ENCODE data around the gene SPO11. TPM values are rescaled to one million over a fixed set of nuclear protein-coding genes. Genes with fewer than 3 reads are reported as not detected.

The SPO11 gene
- total RNA-seq, 1 donor from 2014 or later = not detected

GRCh38 chr20:57352305-57352704 is 22.7 kb downstream of the SPO11 start:
- peak overlapping the region; percentile 96 for H3K4me3 ChIP-seq
- ATAC-seq (no peak), DNase-seq (no peak)
- no peaks in the 10 kb centered on the region for H3K36me3 ChIP-seq
- intact Hi-C loops (cut with DNase I) = no loop called here
- no peak overlapping the region for H3K27ac ChIP-seq
- no peaks in the 10 kb centered on the region for H3K9me3 ChIP-seq
- TF ChIP-seq CTCF (IDR thresholded peaks at IDR 0.05) = no peak
- peaks cover 9% of the 10 kb centered on the region for H3K4me1 ChIP-seq
- no peaks in the 10 kb centered on the region for H3K27me3 ChIP-seq

GRCh38 chr20:57353351-57353750 is 23.7 kb downstream of the SPO11 start:
- DNase-seq = no peak
- ATAC-seq = no peak
- H3K4me1 ChIP-seq = peaks cover 9% of the 10 kb centered on the region
- no peaks in the 10 kb centered on the region for H3K27me3 ChIP-seq
- no peaks in the 10 kb centered on the region for H3K9me3 ChIP-seq
- no peak overlapping the region for H3K27ac ChIP-seq
- intact Hi-C loops (cut with DNase I) = no loop called here
- H3K36me3 ChIP-seq = no peaks in the 10 kb centered on the region
- TF ChIP-seq CTCF (IDR thresholded peaks at IDR 0.05) = no peak
- no peak overlapping the region for H3K4me3 ChIP-seq

- DNase-seq (no peak), ATAC-seq (no peak)
- no peaks in the 10 kb centered on the region for H3K27me3 ChIP-seq
- intact Hi-C loops (cut with DNase I) = no loop called here
- TF ChIP-seq CTCF (IDR thresholded peaks at IDR 0.05) = no peak
- no peaks in the 10 kb centered on the region for H3K9me3 ChIP-seq
- H3K4me3 ChIP-seq = no peak overlapping the region
- no peaks in the 10 kb centered on the region for H3K4me1 ChIP-seq
- H3K36me3 ChIP-seq = peaks cover 46% of the 10 kb centered on the region
- no peak overlapping the region for H3K27ac ChIP-seq
These were observed 31.9 kb downstream of the SPO11 start for GRCh38 chr20:57361517-57361916.

GRCh38 chr20:57364451-57364850 is 34.8 kb downstream of the SPO11 start:
- DNase-seq = no peak
- Histone ChIP-seq H3K4me1 (no peaks in the 10 kb centered on the region), H3K27ac (no peak overlapping the region), H3K9me3 (no peaks in the 10 kb centered on the region), H3K36me3 (peaks cover 76% of the 10 kb centered on the region), H3K27me3 (no peaks in the 10 kb centered on the region), H3K4me3 (no peak overlapping the region)
- ATAC-seq = no peak
- TF ChIP-seq CTCF (IDR thresholded peaks at IDR 0.05) = no peak
- intact Hi-C loops (cut with DNase I) = no loop called here

GRCh38 chr20:57369596-57369995 is 40.0 kb downstream of the SPO11 start:
- H3K4me1 ChIP-seq = peaks cover 6% of the 10 kb centered on the region
- H3K27me3 ChIP-seq = no peaks in the 10 kb centered on the region
- no peak overlapping the region for H3K4me3 ChIP-seq
- intact Hi-C loops (cut with DNase I) = no loop called here
- ATAC-seq (peak; percentile 43), DNase-seq (no peak)
- H3K27ac ChIP-seq = no peak overlapping the region
- TF ChIP-seq CTCF (IDR thresholded peaks at IDR 0.05) = no peak
- no peaks in the 10 kb centered on the region for H3K9me3 ChIP-seq
- H3K36me3 ChIP-seq = peaks cover 100% of the 10 kb centered on the region

- H3K4me1 ChIP-seq = peaks cover 9% of the 10 kb centered on the region
- no peak for ATAC-seq
- intact Hi-C loops (cut with DNase I) = loop anchor here (10.0 kb wide), 1 partner anchor 224 kb away; no protein-coding TSS in a partner anchor
- H3K4me3 ChIP-seq = no peak overlapping the region
- no peaks in the 10 kb centered on the region for H3K9me3 ChIP-seq
- H3K27me3 ChIP-seq = no peaks in the 10 kb centered on the region
- no peak for TF ChIP-seq CTCF (IDR thresholded peaks at IDR 0.05)
- no peak overlapping the region for H3K27ac ChIP-seq
- DNase-seq = no peak
- H3K36me3 ChIP-seq = peaks cover 96% of the 10 kb centered on the region
These were observed 40.7 kb downstream of the SPO11 start for GRCh38 chr20:57370316-57370715.
